SK-N-MC (cell line): Measurements from ENCODE around the gene SOX6.
"Not testable (repeated sequence)": the region's sequence is repeated elsewhere in the genome, so short reads cannot be mapped to it uniquely, and the experiment has no call there.

Experiments used
- DNase-seq: peaks from one replicate; pipeline ENCODE4 v3.0.0-alpha.2; 2011; ENCODE audit warnings: low read depth, low spot score
- H3K27ac ChIP-seq: fragments of 200-600 bp; sonication (generic); 2 replicates; pipeline ENCODE4 v1.5.1; 2016; ENCODE audit warnings: mixed run types
- H3K36me3 ChIP-seq: fragments of 200-600 bp; sonication (generic); 2 replicates; pipeline ENCODE4 v1.6.1; 2017; ENCODE audit warnings: antibody characterized with exemption, low read length, mixed read lengths; ENCODE audit not compliant: insufficient read depth
- H3K4me3 ChIP-seq: fragments of 200-600 bp; sonication (generic); 2 replicates; pipeline ENCODE4 v1.5.1; 2016
- H3K9ac ChIP-seq: fragments of 200-600 bp; sonication (generic); 2 replicates; pipeline ENCODE4 v1.8.0; 2017; ENCODE audit warnings: mixed run types, mixed read lengths; ENCODE audit not compliant: insufficient read length
- H3K9me3 ChIP-seq: fragments of 200-600 bp; sonication (generic); 2 replicates; pipeline ENCODE4 v1.6.1; 2017; ENCODE audit warnings: low read depth, mild to moderate bottlenecking, antibody characterized with exemption, low read length, moderate library complexity, mixed read lengths
- EZH2 ChIP-seq: fragments of 200-600 bp; sonication (generic); IDR thresholded peaks from one replicate; pipeline ENCODE4 v1.6.1; 2017; ENCODE audit warnings: antibody characterized with exemption
- FOXP2 ChIP-seq: optimal IDR thresholded peaks from 2 replicates; pipeline ENCODE3; 2011; ENCODE audit warnings: mild to moderate bottlenecking, moderate library complexity; ENCODE audit not compliant: insufficient read depth; ENCODE audit errors: extremely low read length, control extremely low read depth
- POLR2AphosphoS5 ChIP-seq: IDR thresholded peaks from 2 replicates; pipeline ENCODE4 v1.6.1; 2012; ENCODE audit warnings: mild to moderate bottlenecking, low read depth, low read length, borderline replicate concordance

SOX6 gene

DNA sequence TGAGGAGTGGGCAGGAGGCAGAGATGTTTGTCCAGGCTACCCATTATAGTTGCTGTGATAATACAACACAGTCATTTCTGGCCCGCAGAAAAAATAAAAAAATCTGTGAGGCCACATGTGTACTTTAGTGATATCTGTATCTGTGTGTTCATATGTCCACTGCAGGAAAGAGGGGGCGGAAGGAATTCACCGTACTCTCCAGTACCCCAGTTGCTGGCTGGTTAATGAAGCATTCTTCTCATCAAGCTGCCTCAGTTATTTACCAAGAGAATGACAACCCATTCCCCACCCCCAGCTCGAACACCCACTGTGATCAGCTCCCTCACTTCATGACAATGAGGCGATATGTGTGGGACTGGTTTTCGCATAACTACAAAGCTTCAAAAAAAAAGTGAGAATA is 309.3 kb downstream of the SOX6 start:
- Histone ChIP-seq H3K9ac (no peak overlapping the region), H3K9me3 (no peaks in the 10 kb centered on the region), H3K4me3 (no peak overlapping the region), H3K27ac (no peak overlapping the region), H3K36me3 (peaks cover 93% of the 10 kb centered on the region)
- no peak for TF ChIP-seq FOXP2
- TF ChIP-seq POLR2AphosphoS5: no peak
- TF ChIP-seq EZH2: no peak
- DNase-seq: no peak

DNA sequence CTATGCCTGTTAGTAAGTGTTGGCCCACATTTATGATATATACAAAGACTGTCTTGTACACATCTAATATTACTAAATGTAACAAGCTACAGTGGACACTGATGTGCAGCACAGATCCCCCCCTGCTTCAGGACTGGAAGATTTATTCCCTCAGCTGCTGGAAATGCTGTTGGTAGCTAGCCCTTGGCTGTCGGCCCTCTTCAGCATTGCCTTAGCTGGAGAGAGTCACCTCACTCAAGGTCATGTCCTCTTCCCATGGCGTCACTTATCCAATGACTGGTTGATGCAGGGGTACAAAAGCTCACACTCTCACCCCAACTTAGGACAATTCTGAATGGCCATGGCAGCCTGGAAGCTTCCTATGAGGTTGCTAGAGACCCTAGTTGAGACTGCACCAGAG is 312.7 kb downstream of the SOX6 start:
- H3K36me3 ChIP-seq: peaks cover 80% of the 10 kb centered on the region
- no peak overlapping the region for H3K27ac ChIP-seq
- TF ChIP-seq POLR2AphosphoS5: no peak
- TF ChIP-seq EZH2: no peak
- no peak for TF ChIP-seq FOXP2
- H3K9me3 ChIP-seq: no peaks in the 10 kb centered on the region
- H3K9ac ChIP-seq: no peak overlapping the region
- DNase-seq: no peak
- H3K4me3 ChIP-seq: no peak overlapping the region

DNA sequence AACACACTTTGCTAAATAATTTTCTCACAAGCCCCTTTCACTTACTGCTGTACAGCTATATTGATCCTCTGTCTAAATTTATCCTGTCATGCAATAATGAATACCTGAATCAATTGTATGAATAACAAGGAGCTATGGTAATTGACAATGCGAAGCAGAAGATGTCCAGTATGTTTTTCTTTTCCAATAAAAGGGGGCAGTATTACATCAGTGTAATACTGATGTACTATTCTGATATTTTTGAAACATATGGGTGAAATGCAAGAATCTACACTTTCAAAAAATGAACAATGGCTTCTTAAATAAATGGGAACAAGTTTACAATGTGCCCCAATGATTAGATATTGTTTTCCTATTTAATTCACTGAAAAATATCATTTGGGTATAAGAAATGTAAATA is 315.1 kb downstream of the SOX6 start:
- H3K36me3 ChIP-seq: peaks cover 60% of the 10 kb centered on the region
- no peak for DNase-seq
- no peak for TF ChIP-seq EZH2
- TF ChIP-seq POLR2AphosphoS5: no peak
- TF ChIP-seq FOXP2: no peak
- no peaks in the 10 kb centered on the region for H3K9me3 ChIP-seq
- no peak overlapping the region for H3K27ac ChIP-seq
- H3K9ac ChIP-seq: no peak overlapping the region
- no peak overlapping the region for H3K4me3 ChIP-seq

DNA sequence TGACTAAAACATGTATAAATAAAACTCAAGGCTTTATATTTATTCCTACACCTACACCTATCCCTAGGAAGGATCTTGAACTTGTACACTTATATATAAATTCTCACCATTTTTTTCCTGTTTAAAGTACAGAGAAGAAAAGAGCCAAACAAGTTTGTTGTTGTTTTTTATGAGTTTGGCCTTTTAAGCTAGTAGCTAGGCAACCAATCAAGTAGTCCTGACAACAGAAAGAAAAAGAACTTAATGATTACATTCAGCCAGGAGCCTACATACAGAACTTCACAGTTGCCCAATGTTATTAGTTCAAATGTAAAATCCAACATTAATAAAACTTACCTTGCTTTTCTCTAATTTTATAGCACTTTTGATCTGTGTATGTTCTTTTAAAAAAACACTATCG is 316.2 kb downstream of the SOX6 start:
- no peak for TF ChIP-seq POLR2AphosphoS5
- TF ChIP-seq EZH2: no peak
- no peak for TF ChIP-seq FOXP2
- H3K4me3 ChIP-seq: no peak overlapping the region

DNA sequence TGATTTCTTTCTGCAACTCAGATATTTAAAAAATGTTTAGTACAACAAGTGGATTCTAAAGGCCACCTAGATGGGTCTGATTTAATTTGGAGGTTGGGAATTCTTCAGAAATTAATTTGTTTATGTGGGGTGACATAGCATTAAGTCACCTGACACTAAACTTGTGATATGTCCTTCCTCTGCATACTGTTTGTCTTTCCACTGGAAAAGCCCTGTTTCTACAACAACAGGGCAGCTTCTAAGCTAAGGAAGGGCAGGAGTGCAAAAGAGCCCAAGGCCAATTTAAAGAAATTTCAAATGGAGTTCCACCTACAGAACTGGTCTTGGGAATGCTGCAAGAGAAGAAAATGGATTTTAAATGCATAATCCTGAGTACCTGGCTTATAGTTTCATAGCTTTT is 319.2 kb downstream of the SOX6 start:
- H3K9ac ChIP-seq: no peak overlapping the region
- H3K36me3 ChIP-seq: peaks cover 36% of the 10 kb centered on the region
- no peak overlapping the region for H3K4me3 ChIP-seq
- peak overlapping the region; percentile 32; the same call in 1 of the 2 replicates for H3K27ac ChIP-seq
- H3K9me3 ChIP-seq: no peaks in the 10 kb centered on the region
- no peak for DNase-seq
- TF ChIP-seq POLR2AphosphoS5: no peak
- no peak for TF ChIP-seq FOXP2
- no peak for TF ChIP-seq EZH2

More for the DNA sequence above, 316.2 kb downstream of the SOX6 start:
- Histone ChIP-seq H3K9ac (no peak overlapping the region), H3K9me3 (no peaks in the 10 kb centered on the region), H3K36me3 (peaks cover 50% of the 10 kb centered on the region), H3K27ac (no peak overlapping the region)
- no peak for DNase-seq

DNA sequence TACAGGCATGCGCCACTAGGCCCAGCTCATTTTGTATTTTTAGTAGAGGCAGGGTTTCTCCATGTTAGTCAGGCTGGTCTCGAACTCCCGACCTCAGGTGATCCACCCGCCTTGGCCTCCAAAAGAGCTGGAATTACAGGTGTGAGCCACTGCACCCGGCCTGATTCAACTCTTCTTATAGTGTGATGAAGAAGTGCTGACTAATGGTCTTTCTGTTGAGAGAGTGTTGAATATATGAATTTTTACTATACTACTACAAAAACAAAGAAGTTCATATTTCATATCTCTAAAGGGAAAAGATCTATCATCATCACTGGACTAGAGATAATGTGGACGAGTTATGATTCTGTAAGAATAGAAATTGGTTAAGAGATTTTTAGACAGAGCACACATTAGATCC is 320.1 kb downstream of the SOX6 start:
- Histone ChIP-seq H3K9ac (no peak overlapping the region), H3K27ac (0 out of 2 replicates have a peak overlapping the region, but pooled peaks have one; percentile 39), H3K4me3 (no peak overlapping the region), H3K9me3 (no peaks in the 10 kb centered on the region), H3K36me3 (peaks cover 31% of the 10 kb centered on the region)
- TF ChIP-seq EZH2: no peak
- no peak for TF ChIP-seq FOXP2
- no peak for TF ChIP-seq POLR2AphosphoS5
- DNase-seq: no peak

DNA sequence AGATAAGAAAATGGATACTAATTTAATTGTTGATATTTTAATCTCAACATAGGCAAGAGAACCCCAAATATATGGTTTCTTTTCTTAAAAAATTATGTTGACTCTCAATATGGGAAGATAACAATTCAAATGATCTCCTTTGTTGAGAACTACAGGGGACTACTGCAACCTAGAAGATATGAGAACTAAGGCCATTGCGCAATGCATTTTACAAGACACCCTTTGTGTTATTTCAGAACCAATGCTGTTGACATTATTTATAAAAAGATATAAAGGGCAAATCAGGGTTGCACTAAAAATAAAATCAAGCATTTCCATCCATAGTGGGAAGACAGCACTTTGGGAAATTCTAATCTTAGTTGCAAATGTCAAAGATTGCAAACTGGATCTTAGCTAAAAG is 322.3 kb downstream of the SOX6 start:
- H3K9me3 ChIP-seq: no peaks in the 10 kb centered on the region
- TF ChIP-seq EZH2 (no peak), FOXP2 (no peak), POLR2AphosphoS5 (no peak)
- peaks cover 18% of the 10 kb centered on the region for H3K36me3 ChIP-seq
- H3K27ac ChIP-seq: no peak overlapping the region
- H3K9ac ChIP-seq: no peak overlapping the region
- DNase-seq: no peak
- no peak overlapping the region for H3K4me3 ChIP-seq

DNA sequence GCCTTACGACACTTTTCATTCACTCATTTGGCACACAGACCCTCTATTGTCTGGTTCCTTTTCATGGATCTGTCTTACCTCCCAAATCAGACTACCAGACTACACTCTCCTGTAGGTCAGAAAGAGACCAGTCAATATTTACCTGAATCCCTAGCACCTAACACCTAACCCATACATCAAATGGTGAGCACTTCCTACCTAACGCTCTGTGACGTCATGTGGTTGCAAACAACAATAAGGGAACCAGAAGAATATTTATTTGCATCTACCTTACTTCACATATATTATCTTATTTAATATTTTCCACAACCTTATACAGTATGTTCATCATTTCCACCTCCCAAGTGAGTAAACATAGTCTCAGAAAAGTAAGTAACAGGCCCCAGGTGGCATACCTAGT is 323.4 kb downstream of the SOX6 start:
- Histone ChIP-seq H3K27ac (peak overlapping the region; percentile 92; the same call in 1 of the 2 replicates), H3K9ac (no peak overlapping the region), H3K9me3 (no peaks in the 10 kb centered on the region), H3K36me3 (peaks cover 16% of the 10 kb centered on the region; the same call in 1 of the 2 replicates), H3K4me3 (no peak overlapping the region)
- no peak for TF ChIP-seq POLR2AphosphoS5
- no peak for TF ChIP-seq EZH2
- TF ChIP-seq FOXP2: no peak
- no peak for DNase-seq

DNA sequence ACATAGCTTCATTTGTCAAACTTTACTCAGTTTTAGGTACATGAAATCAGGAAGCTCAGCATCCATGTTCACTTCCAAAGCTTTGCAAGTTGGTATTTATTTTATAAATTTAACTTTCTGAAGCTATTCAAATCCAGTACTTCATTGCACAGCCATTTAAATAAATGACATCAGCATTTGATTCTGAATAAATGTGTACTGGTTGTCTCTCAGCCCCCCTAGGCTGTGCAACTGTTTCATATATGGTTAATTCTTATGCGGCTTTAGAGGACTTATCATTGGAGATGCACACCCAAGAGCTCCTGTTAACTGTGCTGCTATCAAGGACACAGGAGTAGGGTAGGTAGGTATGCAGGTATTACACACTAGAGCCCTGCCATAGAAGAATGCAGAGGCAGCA is 325.1 kb downstream of the SOX6 start:
- H3K36me3 ChIP-seq: 0 out of 2 replicates have a peak, but pooled peaks cover 12% of the 10 kb centered on the region
- peak overlapping the region; percentile 36; the same call in 1 of the 2 replicates for H3K4me3 ChIP-seq
- peak overlapping the region; percentile 92 for H3K27ac ChIP-seq
- no peak overlapping the region for H3K9ac ChIP-seq
- H3K9me3 ChIP-seq: no peaks in the 10 kb centered on the region
- TF ChIP-seq FOXP2 (no peak), EZH2 (no peak), POLR2AphosphoS5 (no peak)
- DNase-seq: no peak

DNA sequence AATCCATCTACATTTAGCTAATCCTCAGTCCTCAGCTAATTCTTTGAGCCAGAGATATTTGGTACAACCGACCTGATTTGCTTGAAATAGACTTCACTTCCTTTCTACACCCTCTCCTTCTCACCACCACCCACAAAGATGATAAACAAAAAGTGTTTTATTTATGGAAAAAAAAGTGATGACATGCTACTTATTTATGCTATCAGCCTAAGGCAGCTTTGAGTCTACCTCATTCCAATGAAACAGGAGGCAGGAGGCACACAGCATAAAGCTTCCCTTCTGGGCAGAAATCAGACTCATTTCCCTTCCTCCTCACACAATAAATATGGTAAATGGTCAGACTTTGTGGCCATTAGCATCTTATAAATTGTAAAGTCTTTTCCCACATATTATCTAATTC is 325.7 kb downstream of the SOX6 start:
- Histone ChIP-seq H3K9ac (peak overlapping the region; percentile 16), H3K4me3 (peak overlapping the region; percentile 36; the same call in 1 of the 2 replicates), H3K36me3 (0 out of 2 replicates have a peak, but pooled peaks cover 16% of the 10 kb centered on the region), H3K9me3 (no peaks in the 10 kb centered on the region), H3K27ac (peak overlapping the region; percentile 92)
- DNase-seq: no peak
- TF ChIP-seq POLR2AphosphoS5 (peak; percentile 29; the same call in 1 of the 2 replicates), EZH2 (no peak), FOXP2 (no peak)

DNA sequence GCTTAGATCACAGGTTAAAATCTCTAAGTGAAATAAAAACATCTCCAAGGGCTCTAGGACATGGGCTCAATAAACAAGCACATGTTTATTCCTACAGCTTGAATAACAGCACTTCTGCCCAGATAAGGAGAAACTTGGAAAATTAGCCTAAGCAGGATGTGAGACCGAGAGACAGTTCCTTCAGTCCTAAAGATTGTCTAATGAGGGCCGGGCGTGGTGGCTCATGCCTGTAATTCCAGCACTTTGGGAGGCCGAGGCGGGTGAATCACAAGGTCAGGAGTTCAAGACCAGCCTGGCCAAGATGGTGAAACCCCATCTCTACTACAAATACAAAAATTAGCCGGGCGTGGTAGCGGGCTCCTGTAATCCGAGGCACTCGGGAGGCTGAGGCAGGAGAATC is 327.2 kb downstream of the SOX6 start:
- H3K9me3 ChIP-seq, DNase-seq: not testable (repeated sequence)
- H3K9ac ChIP-seq: peak overlapping the region; percentile 15
- peaks cover 17% of the 10 kb centered on the region; the same call in 1 of the 2 replicates for H3K36me3 ChIP-seq
- H3K27ac ChIP-seq: peak overlapping the region; percentile 92
- H3K4me3 ChIP-seq: peak overlapping the region; percentile 18
